ENCODE results near the gene NTRK2. TPM values are rescaled to one million over a fixed set of nuclear protein-coding genes. Genes with fewer than 3 reads are reported as not detected.

Gene NTRK2
- total RNA-seq, 1 experiment from 2014 or later: 0.06 TPM

DNA sequence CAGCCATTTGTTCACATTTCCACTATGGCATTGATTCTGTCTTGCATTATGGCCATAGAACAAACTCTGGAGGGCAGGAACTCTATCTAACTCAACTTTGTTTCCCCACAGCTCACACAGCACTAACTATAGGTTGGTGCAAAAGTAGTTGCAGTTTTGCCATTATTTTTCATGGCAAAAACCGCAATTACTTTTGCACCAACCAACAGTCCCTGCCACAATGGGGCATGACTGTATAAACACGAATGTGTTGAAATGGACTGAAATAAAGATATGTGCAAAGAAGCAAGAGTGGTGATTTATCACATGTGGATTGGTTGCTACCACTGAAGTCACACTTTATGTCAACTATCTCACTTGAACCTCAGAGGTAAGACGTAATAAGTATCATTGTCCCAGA is 338.7 kb downstream of the NTRK2 start:
- Histone ChIP-seq H3K36me3 (ENCODE audit: insufficient read depth, low read length, poor library complexity, severe bottlenecking) (no peaks in the 10 kb centered on the region), H3K4me3 (ENCODE audit: low read depth, low read length, poor library complexity, severe bottlenecking) (no peak overlapping the region), H3K27ac (ENCODE audit: low read depth, low read length, poor library complexity, severe bottlenecking) (no peak overlapping the region), H3K27me3 (replicated peaks; ENCODE audit: insufficient read depth, low read depth, low read length, poor library complexity) (no peaks in the 10 kb centered on the region), H3K9me3 (ENCODE audit: low read depth, low read length, poor library complexity, severe bottlenecking) (no peaks in the 10 kb centered on the region), H3K4me1 (ENCODE audit: insufficient read depth, low read length, poor library complexity, severe bottlenecking) (no peaks in the 10 kb centered on the region)
- DNase-seq (ENCODE audit: low spot score): no peak
- POLR2A ChIA-PET (ENCODE audit: low non-redundant PET): no interaction called here
- TF ChIP-seq, protein P1, sequence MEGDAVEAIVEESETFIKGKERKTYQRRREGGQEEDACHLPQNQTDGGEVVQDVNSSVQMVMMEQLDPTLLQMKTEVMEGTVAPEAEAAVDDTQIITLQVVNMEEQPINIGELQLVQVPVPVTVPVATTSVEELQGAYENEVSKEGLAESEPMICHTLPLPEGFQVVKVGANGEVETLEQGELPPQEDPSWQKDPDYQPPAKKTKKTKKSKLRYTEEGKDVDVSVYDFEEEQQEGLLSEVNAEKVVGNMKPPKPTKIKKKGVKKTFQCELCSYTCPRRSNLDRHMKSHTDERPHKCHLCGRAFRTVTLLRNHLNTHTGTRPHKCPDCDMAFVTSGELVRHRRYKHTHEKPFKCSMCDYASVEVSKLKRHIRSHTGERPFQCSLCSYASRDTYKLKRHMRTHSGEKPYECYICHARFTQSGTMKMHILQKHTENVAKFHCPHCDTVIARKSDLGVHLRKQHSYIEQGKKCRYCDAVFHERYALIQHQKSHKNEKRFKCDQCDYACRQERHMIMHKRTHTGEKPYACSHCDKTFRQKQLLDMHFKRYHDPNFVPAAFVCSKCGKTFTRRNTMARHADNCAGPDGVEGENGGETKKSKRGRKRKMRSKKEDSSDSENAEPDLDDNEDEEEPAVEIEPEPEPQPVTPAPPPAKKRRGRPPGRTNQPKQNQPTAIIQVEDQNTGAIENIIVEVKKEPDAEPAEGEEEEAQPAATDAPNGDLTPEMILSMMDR (conservative IDR thresholded peaks at IDR 0.05; ENCODE audit: low read depth, low read length): no peak
- no peak for TF ChIP-seq EZH2 (IDR thresholded peaks at IDR 0.05; ENCODE audit: borderline replicate concordance, low read depth, low read length, poor library complexity, severe bottlenecking)
- intact Hi-C loops (cut with micrococcal nuclease; ENCODE audit: unreplicated experiment): no loop called here
- no TSS peak for BruUV-seq (replicated peaks)
- CTCF ChIA-PET: interaction anchor here (0.6 kb wide), 1 partner anchor 23 kb away, joined by 11 read pairs; no protein-coding TSS in a partner anchor

DNA sequence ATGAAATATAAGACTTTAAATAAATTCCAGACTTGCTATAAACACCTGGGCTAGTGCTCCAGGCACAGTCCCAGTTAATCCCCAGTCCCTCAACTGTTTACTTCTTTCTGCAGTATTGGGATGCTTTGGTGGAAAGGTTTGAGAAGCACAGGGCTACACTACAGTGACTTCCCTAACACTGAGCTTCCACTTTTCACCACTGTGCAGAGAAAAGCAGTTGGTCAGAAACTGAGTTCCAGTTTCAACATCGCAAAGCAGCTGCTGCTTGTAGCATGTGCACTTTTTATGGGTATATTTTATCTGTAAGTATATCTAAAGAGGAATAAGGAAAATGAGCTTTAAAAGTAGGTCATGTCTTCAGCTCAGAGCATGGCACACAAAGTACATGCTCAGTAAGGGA is 339.7 kb downstream of the NTRK2 start:
- Histone ChIP-seq H3K36me3 (ENCODE audit: insufficient read depth, low read length, poor library complexity, severe bottlenecking) (no peaks in the 10 kb centered on the region), H3K27ac (ENCODE audit: low read depth, low read length, poor library complexity, severe bottlenecking) (no peak overlapping the region), H3K27me3 (replicated peaks; ENCODE audit: insufficient read depth, low read depth, low read length, poor library complexity) (no peaks in the 10 kb centered on the region), H3K4me1 (ENCODE audit: insufficient read depth, low read length, poor library complexity, severe bottlenecking) (no peaks in the 10 kb centered on the region), H3K9me3 (ENCODE audit: low read depth, low read length, poor library complexity, severe bottlenecking) (no peaks in the 10 kb centered on the region), H3K4me3 (ENCODE audit: low read depth, low read length, poor library complexity, severe bottlenecking) (no peak overlapping the region)
- POLR2A ChIA-PET (ENCODE audit: low non-redundant PET): no interaction called here
- intact Hi-C loops (cut with micrococcal nuclease; ENCODE audit: unreplicated experiment): no loop called here
- CTCF ChIA-PET: no interaction called here
- DNase-seq (ENCODE audit: low spot score): no peak
- no TSS peak for BruUV-seq (replicated peaks)
- no peak for TF ChIP-seq EZH2 (IDR thresholded peaks at IDR 0.05; ENCODE audit: borderline replicate concordance, low read depth, low read length, poor library complexity, severe bottlenecking)
- TF ChIP-seq, protein P1 (conservative IDR thresholded peaks at IDR 0.05; ENCODE audit: low read depth, low read length): no peak

DNA sequence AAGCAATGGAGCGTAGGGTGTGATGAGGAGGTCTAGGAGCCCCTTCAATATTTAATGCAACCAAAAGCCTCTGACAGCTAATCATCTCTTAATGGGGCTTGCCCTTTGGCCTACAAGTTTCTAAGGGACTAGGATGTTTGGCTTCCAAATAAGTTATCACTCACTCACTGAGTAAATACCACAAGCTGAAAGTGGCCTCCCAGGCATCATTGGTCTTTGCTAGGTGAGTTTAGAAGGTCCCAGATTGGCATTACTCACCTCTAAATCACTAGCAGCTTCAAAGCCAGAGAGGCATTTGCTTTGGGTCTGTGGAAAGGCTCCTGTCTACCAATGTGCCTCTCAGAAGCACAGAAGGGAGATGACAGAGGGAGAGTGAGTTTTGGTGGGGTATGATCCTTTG is 344.2 kb downstream of the NTRK2 start:
- no TSS peak for BruUV-seq (replicated peaks)
- ChIA-PET CTCF (no interaction called here), POLR2A (ENCODE audit: low non-redundant PET) (no interaction called here)
- Histone ChIP-seq H3K4me3 (ENCODE audit: low read depth, low read length, poor library complexity, severe bottlenecking) (no peak overlapping the region), H3K9me3 (ENCODE audit: low read depth, low read length, poor library complexity, severe bottlenecking) (no peaks in the 10 kb centered on the region), H3K4me1 (ENCODE audit: insufficient read depth, low read length, poor library complexity, severe bottlenecking) (no peaks in the 10 kb centered on the region), H3K27ac (ENCODE audit: low read depth, low read length, poor library complexity, severe bottlenecking) (no peak overlapping the region), H3K36me3 (ENCODE audit: insufficient read depth, low read length, poor library complexity, severe bottlenecking) (no peaks in the 10 kb centered on the region), H3K27me3 (replicated peaks; ENCODE audit: insufficient read depth, low read depth, low read length, poor library complexity) (peaks cover under 1% of the 10 kb centered on the region)
- intact Hi-C loops (cut with micrococcal nuclease; ENCODE audit: unreplicated experiment): no loop called here
- no peak for DNase-seq (ENCODE audit: low spot score)
- TF ChIP-seq, protein P1 (conservative IDR thresholded peaks at IDR 0.05; ENCODE audit: low read depth, low read length): no peak
- TF ChIP-seq EZH2 (IDR thresholded peaks at IDR 0.05; ENCODE audit: borderline replicate concordance, low read depth, low read length, poor library complexity, severe bottlenecking): no peak

Measured in A673 (cell line).